ENCODE measurements around the gene CYSLTR2.

CYSLTR2 gene

GRCh38 chr13:48707405-48707804 lies 53.7 kb downstream of the CYSLTR2 start:
- DNase-seq, result no peak

- no peak for DNase-seq
These were observed 55.0 kb downstream of the CYSLTR2 start for GRCh38 chr13:48708764-48709163.

GRCh38 chr13:48709213-48709612 lies 55.5 kb downstream of the CYSLTR2 start:
- DNase-seq, result no peak

- DNase-seq, result no peak
These were observed 56.4 kb downstream of the CYSLTR2 start for GRCh38 chr13:48710160-48710559.

GRCh38 chr13:48712141-48712540 lies 58.4 kb downstream of the CYSLTR2 start:
- no peak for DNase-seq

- DNase-seq, result no peak
These were observed 62.2 kb downstream of the CYSLTR2 start for GRCh38 chr13:48715977-48716376.

GRCh38 chr13:48720621-48721020 lies 66.9 kb downstream of the CYSLTR2 start:
- DNase-seq, result no peak

- no peak for DNase-seq
These were observed 69.4 kb downstream of the CYSLTR2 start for GRCh38 chr13:48723168-48723567.

GRCh38 chr13:48725271-48725670 lies 71.5 kb downstream of the CYSLTR2 start:
- DNase-seq, result no peak

- no peak for DNase-seq
These were observed 73.0 kb downstream of the CYSLTR2 start for GRCh38 chr13:48726711-48727110.

- DNase-seq, result peak; percentile 30
These were observed 73.7 kb downstream of the CYSLTR2 start for GRCh38 chr13:48727241-48728011.

- DNase-seq, result no peak
These were observed 74.5 kb downstream of the CYSLTR2 start for GRCh38 chr13:48728226-48728625.

GRCh38 chr13:48728876-48729275 lies 75.1 kb downstream of the CYSLTR2 start:
- no peak for DNase-seq

- no peak for DNase-seq
These were observed 76.1 kb downstream of the CYSLTR2 start for GRCh38 chr13:48729856-48730255.

- DNase-seq, result no peak
These were observed 77.4 kb downstream of the CYSLTR2 start for GRCh38 chr13:48731001-48731658.

- peak; percentile 35 for DNase-seq
These were observed 78.3 kb downstream of the CYSLTR2 start for GRCh38 chr13:48731957-48732569.

- no peak for DNase-seq
These were observed 80.1 kb downstream of the CYSLTR2 start for GRCh38 chr13:48733739-48734335.

GRCh38 chr13:48735571-48735970 lies 81.8 kb downstream of the CYSLTR2 start:
- DNase-seq, result no peak

- DNase-seq, result no peak
These were observed 84.0 kb downstream of the CYSLTR2 start for GRCh38 chr13:48737689-48738088.

- DNase-seq, result peak; percentile 32
These were observed 84.6 kb downstream of the CYSLTR2 start for GRCh38 chr13:48738311-48738710.

GRCh38 chr13:48739386-48739964 lies 85.7 kb downstream of the CYSLTR2 start:
- DNase-seq, result no peak

- no peak for DNase-seq
These were observed 87.6 kb downstream of the CYSLTR2 start for GRCh38 chr13:48741377-48741776.

- no peak for DNase-seq
These were observed 93.1 kb downstream of the CYSLTR2 start for GRCh38 chr13:48746821-48747220.

Measured in right hindlimb (tissue), 1 donor.